A549 (cell line): Measurements from ENCODE around the gene VWA5B1. TPM values are rescaled to one million over a fixed set of nuclear protein-coding genes. Genes with fewer than 3 reads are reported as not detected.

Experiments used
- ATAC-seq, 2 experiments: fragments of 200-7000 bp in 1 of 2; fragments of >200 bp in 1 of 2; cut with Nextera tagmentation in 1 of 2; cut with Tn5 transposase in 1 of 2; 3 replicates each; pipeline versions ENCODE4 v1.8.0 to v1.9.1; 2018 to 2020; ENCODE audit warnings: mild to moderate bottlenecking in 1 of 2, moderate library complexity in 1 of 2
- CTCF ChIA-PET: fragments of 300-600 bp; sonication (Branson Sonifier 250); formaldehyde crosslinking; extraction: SDS; loops from one replicate; lab custom pipeline; 2021; ENCODE audit warnings: antibody characterized with exemption, inconsistent platforms; lab: Yijun Ruan, JAX
- POLR2A ChIA-PET: fragments of 350-600 bp; formaldehyde crosslinking; extraction: SDS; loops from one replicate; lab custom pipeline; 2021; ENCODE audit warnings: antibody characterized with exemption, inconsistent platforms; lab: Yijun Ruan, JAX
- DNase-seq, 2 experiments: peaks; one replicate each; pipeline versions ENCODE4 v3.0.0 to v3.0.0-alpha.2; 2011 to 2016; ENCODE audit warnings: low read depth in 1 of 2, low spot score in 1 of 2
- FAIRE-seq: peaks from 2 replicates; lab custom pipeline; 2011; peaks lifted over from hg19 to GRCh38; lab: Jason Lieb, UNC
- H3K27ac ChIP-seq, 2 experiments: fragments of >200 bp; sonication (Bioruptor Twin); formaldehyde crosslinking; 3 replicates each; pipeline ENCODE4 v1.5.1; 2016 to 2017
- H3K4me1 ChIP-seq: fragments of >200 bp; sonication (Bioruptor Twin); formaldehyde crosslinking; 3 replicates; pipeline ENCODE4 v1.6.1; 2016
- H3K4me2 ChIP-seq: fragments of >200 bp; sonication (Bioruptor Twin); formaldehyde crosslinking; 3 replicates; pipeline ENCODE4 v1.6.1; 2016
- H3K4me3 ChIP-seq: fragments of >200 bp; sonication (Bioruptor Twin); formaldehyde crosslinking; 3 replicates; pipeline ENCODE4 v1.5.1; 2016
- H3K9me3 ChIP-seq: fragments of >200 bp; sonication (Bioruptor Twin); formaldehyde crosslinking; 3 replicates; pipeline ENCODE4 v1.6.1; 2016
- CBX2 ChIP-seq: fragments of 200-600 bp; sonication (generic); IDR thresholded peaks from 2 replicates; pipeline ENCODE4 v1.6.1; 2016; ENCODE audit warnings: low read depth, mild to moderate bottlenecking, borderline replicate concordance
- CEBPB ChIP-seq, 2 experiments: fragments of >200 bp in 1 of 2; sonication (Bioruptor Twin) in 1 of 2; formaldehyde crosslinking in 1 of 2; IDR thresholded peaks; 2 replicates each; pipeline ENCODE4 v1.6.1; 2012 to 2016
- CHD2 ChIP-seq: fragments of 150-350 bp; IDR thresholded peaks from 2 replicates; pipeline ENCODE4 v1.6.1; 2014; ENCODE audit warnings: low read length; ENCODE audit not compliant: partially characterized antibody
- EHF ChIP-seq: fragments of 250-450 bp; sonication (Bioruptor Pico); IDR thresholded peaks from 2 replicates; pipeline ENCODE4 v1.5.0; 2020; ENCODE audit warnings: mild to moderate bottlenecking
- KDM5A ChIP-seq: fragments of 200-600 bp; sonication (generic); IDR thresholded peaks from 2 replicates; pipeline ENCODE4 v1.6.1; 2016; ENCODE audit warnings: antibody characterized with exemption, mild to moderate bottlenecking
- MAFK ChIP-seq: fragments of 450-650 bp; IDR thresholded peaks from 2 replicates; pipeline ENCODE4 v1.6.1; 2014; ENCODE audit not compliant: partially characterized antibody
- MAZ ChIP-seq: fragments of 150-350 bp; IDR thresholded peaks from 2 replicates; pipeline ENCODE4 v1.6.1; 2014; ENCODE audit warnings: antibody characterized with exemption, low read depth, low read length, borderline replicate concordance
- NFE2L2 ChIP-seq: fragments of 150-350 bp; conservative IDR thresholded peaks from 2 replicates; pipeline ENCODE4 v1.6.1; 2014; ENCODE audit warnings: low read length
- PHF8 ChIP-seq: fragments of 200-600 bp; sonication (generic); IDR thresholded peaks from 2 replicates; pipeline ENCODE4 v1.6.1; 2016; ENCODE audit warnings: low read depth, mild to moderate bottlenecking, antibody characterized with exemption, moderate library complexity, borderline replicate concordance
- POLR2A ChIP-seq: IDR thresholded peaks from 2 replicates; pipeline ENCODE4 v1.6.1; 2012; ENCODE audit warnings: mild to moderate bottlenecking, low read length
- RARB ChIP-seq: fragments of 250-450 bp; sonication (Bioruptor Pico); IDR thresholded peaks from 2 replicates; pipeline ENCODE4 v1.8.0; 2021; ENCODE audit warnings: mild to moderate bottlenecking, moderate library complexity
- RNF2 ChIP-seq: fragments of 200-600 bp; sonication (generic); IDR thresholded peaks from 2 replicates; pipeline ENCODE4 v1.6.1; 2016; ENCODE audit warnings: low read depth, mild to moderate bottlenecking, antibody characterized with exemption, moderate library complexity, borderline replicate concordance
- SREBF2 ChIP-seq: fragments of 450-650 bp; IDR thresholded peaks from 2 replicates; pipeline ENCODE4 v1.6.1; 2014; ENCODE audit warnings: mild to moderate bottlenecking, moderate library complexity
- TP53 ChIP-seq: fragments of 250-450 bp; sonication (Bioruptor Pico); IDR thresholded peaks from 2 replicates; pipeline ENCODE4 v1.5.0; 2021; ENCODE audit warnings: mild to moderate bottlenecking, moderate library complexity
- ZC3H11A ChIP-seq: fragments of 450-650 bp; IDR thresholded peaks from 2 replicates; pipeline ENCODE4 v1.6.1; 2014; ENCODE audit warnings: antibody characterized with exemption, mild to moderate bottlenecking
- WGBS: methylation state at CpG from one replicate; pipeline ENCODE4 v1.1.6; 2017; ENCODE audit errors: missing lambda C conversion rate; 5-methylcytosine and 5-hydroxymethylcytosine counted together
- polyA plus RNA-seq, 4 experiments: library from polyadenylated mRNA; depleted of rRNA in 3 of 4; stranded (reverse); fragments of >200 nt; fragmentation: RNase III in 1 of 4; extraction: RNeasy Plus Mini Kit Qiagen cat#74134 plus additional on column Dnase treatment in 1 of 4; gene quantifications; 2 replicates in 3 of 4; 3 replicates in 1 of 4; pipeline ENCODE4 v1.2.3, GENCODE V29; 2011 to 2017
- TF ChIP-seq, protein P1 (sequence below): fragments of 450-650 bp; IDR thresholded peaks from 2 replicates; pipeline ENCODE4 v1.6.1; 2014; ENCODE audit warnings: antibody characterized with exemption
- TF ChIP-seq, protein P2 (sequence below): IDR thresholded peaks from 2 replicates; pipeline ENCODE4 v1.6.1; 2012; ENCODE audit warnings: low read depth, borderline replicate concordance
- TF ChIP-seq, protein P3 (sequence below): fragments of 150-350 bp; IDR thresholded peaks from 2 replicates; pipeline ENCODE4 v1.6.1; 2014; ENCODE audit warnings: low read depth, mild to moderate bottlenecking, low read length
- TF ChIP-seq, protein P4 (sequence below): fragments of >200 bp; sonication (Bioruptor Twin); formaldehyde crosslinking; IDR thresholded peaks from 2 replicates; pipeline ENCODE4 v1.6.1; 2016
- TF ChIP-seq, protein P5 (sequence below): fragments of >200 bp; sonication (Bioruptor Twin); formaldehyde crosslinking; IDR thresholded peaks from 3 replicates; pipeline ENCODE4 v1.5.1; 2016

Gene VWA5B1
- polyA plus RNA-seq, 2 of the 4 experiments (the other 2 are of a cell fraction) = not detected

DNA sequence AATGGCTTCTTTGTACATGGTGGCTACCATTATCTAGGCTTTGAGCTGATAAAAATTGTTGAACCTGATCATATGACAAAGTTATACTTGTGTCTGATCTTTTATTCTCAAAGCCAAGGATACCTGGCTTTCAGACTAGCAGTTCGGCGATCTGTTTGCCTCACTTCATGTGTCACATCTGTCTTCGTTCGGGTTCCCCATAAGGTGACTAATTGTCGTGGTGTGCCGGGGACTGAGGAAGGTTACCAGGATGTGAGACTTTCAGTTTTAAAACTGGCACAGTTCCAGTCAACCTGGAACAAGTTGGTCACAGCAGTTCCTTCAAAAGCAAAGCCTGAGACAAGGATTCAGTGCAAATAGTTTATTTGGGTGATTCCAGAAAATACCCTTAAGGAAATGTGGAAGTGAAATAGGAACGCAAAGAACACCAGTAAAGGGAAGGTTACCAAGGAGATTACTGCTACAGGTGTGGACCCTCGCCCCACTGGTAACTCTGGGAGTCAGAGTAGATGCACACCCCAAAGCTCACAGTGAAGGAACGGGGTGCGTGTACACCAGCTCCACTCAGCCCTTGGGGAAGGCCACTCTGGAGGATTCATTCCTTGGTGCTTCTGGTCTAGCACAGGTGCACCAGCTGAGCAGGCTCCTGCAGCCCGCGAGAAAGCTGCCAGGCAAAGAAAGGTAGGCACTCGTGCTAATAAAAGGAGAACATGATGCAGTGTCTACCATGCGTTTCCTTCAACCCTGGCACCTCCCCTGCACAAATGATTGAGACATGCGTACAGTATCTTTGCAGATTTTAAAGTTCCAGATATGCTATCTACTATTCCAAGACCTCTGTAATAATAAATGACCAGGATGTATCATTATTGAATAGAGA, 69.0 kb downstream of the VWA5B1 start:
- H3K4me2 ChIP-seq = peak overlapping the region; percentile 75; the same call in 2 of the 3 replicates
- no peak for DNase-seq

DNA sequence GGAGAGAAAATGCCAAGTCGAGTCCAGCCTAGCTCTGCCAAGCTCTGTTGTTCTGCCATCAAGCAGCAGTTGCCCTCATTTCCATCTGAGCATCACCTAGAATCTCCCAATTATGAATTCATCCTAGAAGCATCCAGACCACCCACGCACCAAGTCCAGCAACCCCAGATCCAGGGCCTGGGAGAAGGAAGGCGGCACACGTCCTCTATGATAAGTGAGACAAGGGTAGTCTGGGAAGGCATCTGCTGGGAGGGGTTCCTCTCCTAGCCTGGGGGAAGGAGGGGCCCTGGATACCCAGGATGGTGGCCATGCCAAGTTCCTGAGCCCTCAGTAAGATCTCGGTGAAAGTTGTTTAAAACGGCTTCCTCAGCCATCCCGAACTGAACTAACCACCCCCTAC, 70.7 kb downstream of the VWA5B1 start:
- TF ChIP-seq TP53 (CRISPR knock-in tag) (no peak), ZC3H11A (no peak), CBX2 (no peak), POLR2A (no peak), SREBF2 (no peak), PHF8 (no peak), CHD2 (no peak), EHF (CRISPR knock-in tag) (no peak), NFE2L2 (no peak), CEBPB (IDR thresholded peaks at IDR 0.05) (no peak)
- TF ChIP-seq, protein P1, sequence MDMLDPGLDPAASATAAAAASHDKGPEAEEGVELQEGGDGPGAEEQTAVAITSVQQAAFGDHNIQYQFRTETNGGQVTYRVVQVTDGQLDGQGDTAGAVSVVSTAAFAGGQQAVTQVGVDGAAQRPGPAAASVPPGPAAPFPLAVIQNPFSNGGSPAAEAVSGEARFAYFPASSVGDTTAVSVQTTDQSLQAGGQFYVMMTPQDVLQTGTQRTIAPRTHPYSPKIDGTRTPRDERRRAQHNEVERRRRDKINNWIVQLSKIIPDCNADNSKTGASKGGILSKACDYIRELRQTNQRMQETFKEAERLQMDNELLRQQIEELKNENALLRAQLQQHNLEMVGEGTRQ = no peak
- TF ChIP-seq, protein P2, sequence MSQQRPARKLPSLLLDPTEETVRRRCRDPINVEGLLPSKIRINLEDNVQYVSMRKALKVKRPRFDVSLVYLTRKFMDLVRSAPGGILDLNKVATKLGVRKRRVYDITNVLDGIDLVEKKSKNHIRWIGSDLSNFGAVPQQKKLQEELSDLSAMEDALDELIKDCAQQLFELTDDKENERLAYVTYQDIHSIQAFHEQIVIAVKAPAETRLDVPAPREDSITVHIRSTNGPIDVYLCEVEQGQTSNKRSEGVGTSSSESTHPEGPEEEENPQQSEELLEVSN = no peak
- TF ChIP-seq, all 56 proteins: peak for 0
- no peak overlapping the region for H3K4me3 ChIP-seq
- no peak for FAIRE-seq
- H3K9me3 ChIP-seq = no peaks in the 10 kb centered on the region
- H3K4me1 ChIP-seq = peaks cover 15% of the 10 kb centered on the region
- H3K27ac ChIP-seq = no peak overlapping the region
- CTCF ChIA-PET = interaction anchor here (0.7 to 3.2 kb wide), 21 partner anchors 13 to 183 kb away, joined by 3 to 17 read pairs (median 4); no protein-coding TSS in a partner anchor
- POLR2A ChIA-PET = no interaction called here
- no peak for ATAC-seq
- no peak for DNase-seq
- no peak overlapping the region for H3K4me2 ChIP-seq
- 96% methylated on average over 7 of the region's 7 CpGs for WGBS

More for the DNA sequence above, 69.0 kb downstream of the VWA5B1 start:
- CTCF ChIA-PET = interaction anchor here (1.1 to 3.7 kb wide), 5 partner anchors 15 to 147 kb away, joined by 3 to 18 read pairs (median 6); no protein-coding TSS in a partner anchor
- Histone ChIP-seq H3K4me3 (no peak overlapping the region), H3K27ac (no peak overlapping the region; a peak in 1 of 6 replicates), H3K9me3 (no peaks in the 10 kb centered on the region), H3K4me1 (peaks cover 15% of the 10 kb centered on the region)
- no peak for ATAC-seq
- 61% methylated on average over 13 of the region's 15 CpGs for WGBS
- FAIRE-seq = no peak
- TF ChIP-seq EHF (CRISPR knock-in tag) (no peak), MAFK (no peak), RARB (CRISPR knock-in tag) (no peak), RNF2 (no peak), ZC3H11A (no peak), KDM5A (no peak), MAZ (no peak), CHD2 (no peak)
- TF ChIP-seq, protein P3, sequence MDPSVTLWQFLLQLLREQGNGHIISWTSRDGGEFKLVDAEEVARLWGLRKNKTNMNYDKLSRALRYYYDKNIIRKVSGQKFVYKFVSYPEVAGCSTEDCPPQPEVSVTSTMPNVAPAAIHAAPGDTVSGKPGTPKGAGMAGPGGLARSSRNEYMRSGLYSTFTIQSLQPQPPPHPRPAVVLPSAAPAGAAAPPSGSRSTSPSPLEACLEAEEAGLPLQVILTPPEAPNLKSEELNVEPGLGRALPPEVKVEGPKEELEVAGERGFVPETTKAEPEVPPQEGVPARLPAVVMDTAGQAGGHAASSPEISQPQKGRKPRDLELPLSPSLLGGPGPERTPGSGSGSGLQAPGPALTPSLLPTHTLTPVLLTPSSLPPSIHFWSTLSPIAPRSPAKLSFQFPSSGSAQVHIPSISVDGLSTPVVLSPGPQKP = no peak
- TF ChIP-seq, protein P4, sequence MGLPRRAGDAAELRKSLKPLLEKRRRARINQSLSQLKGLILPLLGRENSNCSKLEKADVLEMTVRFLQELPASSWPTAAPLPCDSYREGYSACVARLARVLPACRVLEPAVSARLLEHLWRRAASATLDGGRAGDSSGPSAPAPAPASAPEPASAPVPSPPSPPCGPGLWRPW = no peak
- TF ChIP-seq, protein P5, sequence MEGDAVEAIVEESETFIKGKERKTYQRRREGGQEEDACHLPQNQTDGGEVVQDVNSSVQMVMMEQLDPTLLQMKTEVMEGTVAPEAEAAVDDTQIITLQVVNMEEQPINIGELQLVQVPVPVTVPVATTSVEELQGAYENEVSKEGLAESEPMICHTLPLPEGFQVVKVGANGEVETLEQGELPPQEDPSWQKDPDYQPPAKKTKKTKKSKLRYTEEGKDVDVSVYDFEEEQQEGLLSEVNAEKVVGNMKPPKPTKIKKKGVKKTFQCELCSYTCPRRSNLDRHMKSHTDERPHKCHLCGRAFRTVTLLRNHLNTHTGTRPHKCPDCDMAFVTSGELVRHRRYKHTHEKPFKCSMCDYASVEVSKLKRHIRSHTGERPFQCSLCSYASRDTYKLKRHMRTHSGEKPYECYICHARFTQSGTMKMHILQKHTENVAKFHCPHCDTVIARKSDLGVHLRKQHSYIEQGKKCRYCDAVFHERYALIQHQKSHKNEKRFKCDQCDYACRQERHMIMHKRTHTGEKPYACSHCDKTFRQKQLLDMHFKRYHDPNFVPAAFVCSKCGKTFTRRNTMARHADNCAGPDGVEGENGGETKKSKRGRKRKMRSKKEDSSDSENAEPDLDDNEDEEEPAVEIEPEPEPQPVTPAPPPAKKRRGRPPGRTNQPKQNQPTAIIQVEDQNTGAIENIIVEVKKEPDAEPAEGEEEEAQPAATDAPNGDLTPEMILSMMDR = no peak
- POLR2A ChIA-PET = no interaction called here
